Naive thymus-derived CD4-positive, alpha-beta T cell (primary cell): ENCODE measurements around the gene ITM2B. TPM values are rescaled to one million over a fixed set of nuclear protein-coding genes. Genes with fewer than 3 reads are reported as not detected.

Source experiments
- ATAC-seq: fragments of 150-1000 bp; cut with Tn5 transposase; 2 replicates; pipeline ENCODE4 v1.10.0; 2021; ENCODE audit warnings: mild to moderate bottlenecking, moderate library complexity
- CTCF ChIA-PET: fragments of 350-600 bp; sonication (Branson Sonifier 250); formaldehyde crosslinking; loops from one replicate; lab custom pipeline; 2021; ENCODE audit warnings: antibody characterized with exemption; lab: Charles Lee
- POLR2A ChIA-PET: fragments of 350-600 bp; sonication (Branson Sonifier 250); formaldehyde crosslinking; loops from one replicate; lab custom pipeline; 2021; ENCODE audit warnings: antibody characterized with exemption, inconsistent platforms; lab: Charles Lee
- DNase-seq, 9 donors: peaks; one replicate each; pipeline versions ENCODE4 v3.0.0 to v3.0.0-alpha.2; 2020 to 2022; ENCODE audit warnings: mixed read lengths in 1 of 9
- H3K27ac ChIP-seq: one replicate; pipeline ENCODE4 v1.7.0; 2013; ENCODE audit warnings: mild to moderate bottlenecking, low read depth, low read length, moderate library complexity
- H3K27me3 ChIP-seq, 2 donors: one replicate each; pipeline ENCODE4 v1.7.0; 2013; ENCODE audit warnings: low read length in 2 of 2, mild to moderate bottlenecking in 2 of 2, moderate library complexity in 2 of 2; ENCODE audit not compliant: control insufficient read depth in 2 of 2, insufficient read depth in 2 of 2
- H3K36me3 ChIP-seq, 3 experiments: 1 replicate in 2 of 3; 2 replicates in 1 of 3; pipeline ENCODE4 v1.7.0; 2013; ENCODE audit warnings: low read length in 3 of 3, mild to moderate bottlenecking in 3 of 3, moderate library complexity in 1 of 3; ENCODE audit not compliant: insufficient read depth in 3 of 3, control insufficient read depth in 2 of 3
- H3K4me1 ChIP-seq, 2 donors: one replicate each; pipeline ENCODE4 v1.7.0; 2013; ENCODE audit warnings: low read length in 2 of 2, mild to moderate bottlenecking in 2 of 2, moderate library complexity in 1 of 2; ENCODE audit not compliant: control insufficient read depth in 2 of 2, insufficient read depth in 2 of 2
- H3K4me3 ChIP-seq: 2 replicates; pipeline ENCODE4 v1.7.0; 2013; ENCODE audit warnings: mild to moderate bottlenecking, low read length
- H3K9me3 ChIP-seq, 3 experiments: 1 replicate in 2 of 3; 2 replicates in 1 of 3; pipeline ENCODE4 v1.7.0; 2013; ENCODE audit warnings: low read length in 3 of 3; ENCODE audit not compliant: control insufficient read depth in 2 of 3
- H3K27ac Mint-ChIP-seq, 9 donors: one replicate each; pipeline ENCODE4 v1.8.0; 2020 to 2022; ENCODE audit warnings: mixed read lengths in 9 of 9, mild to moderate bottlenecking in 8 of 9, moderate library complexity in 5 of 9, inconsistent platforms in 2 of 9
- H3K27me3 Mint-ChIP-seq, 5 donors: one replicate each; pipeline ENCODE4 v1.8.0; 2021 to 2022; ENCODE audit warnings: mixed read lengths in 5 of 5, mild to moderate bottlenecking in 1 of 5
- H3K36me3 Mint-ChIP-seq, 5 donors: one replicate each; pipeline ENCODE4 v1.8.0; 2020 to 2022; ENCODE audit warnings: mixed read lengths in 5 of 5, mild to moderate bottlenecking in 3 of 5, inconsistent platforms in 1 of 5
- H3K4me1 Mint-ChIP-seq, 7 donors: one replicate each; pipeline ENCODE4 v1.8.0; 2020 to 2022; ENCODE audit warnings: mixed read lengths in 7 of 7, mild to moderate bottlenecking in 3 of 7, inconsistent platforms in 1 of 7
- H3K4me3 Mint-ChIP-seq, 10 donors: one replicate each; pipeline ENCODE4 v1.8.0; 2020 to 2022; ENCODE audit warnings: mild to moderate bottlenecking in 10 of 10, mixed read lengths in 10 of 10, moderate library complexity in 6 of 10, inconsistent platforms in 2 of 10
- H3K9me3 Mint-ChIP-seq, 11 donors: one replicate each; pipeline ENCODE4 v1.8.0; 2020 to 2022; ENCODE audit warnings: mixed read lengths in 11 of 11, mild to moderate bottlenecking in 4 of 11, inconsistent platforms in 1 of 11, moderate library complexity in 1 of 11
- intact Hi-C, 2 donors: fragments of 100-400 bp; cut with micrococcal nuclease; formaldehyde crosslinking; loops; one replicate each; pipeline ENCODE4 v1.15.1; 2023
- polyA plus RNA-seq, 2 donors: library from polyadenylated mRNA; unstranded; fragments of 300-500 nt; fragmentation: Illumina TruSeq; gene quantifications; one replicate each; pipeline ENCODE4 v1.2.3, GENCODE V29; 2021
- total RNA-seq, 6 experiments: library from RNA in 5 of 6; stranded (reverse) in 5 of 6; gene quantifications; 1 replicate in 5 of 6; 2 replicates in 1 of 6; pipeline ENCODE4 v1.2.3 and lab custom pipeline; 2021 to 2026

The ITM2B gene
- total and polyA plus RNA-seq, 7 experiments from 2014 or later, result 190 to 1,479 (median 659) TPM

DNA sequence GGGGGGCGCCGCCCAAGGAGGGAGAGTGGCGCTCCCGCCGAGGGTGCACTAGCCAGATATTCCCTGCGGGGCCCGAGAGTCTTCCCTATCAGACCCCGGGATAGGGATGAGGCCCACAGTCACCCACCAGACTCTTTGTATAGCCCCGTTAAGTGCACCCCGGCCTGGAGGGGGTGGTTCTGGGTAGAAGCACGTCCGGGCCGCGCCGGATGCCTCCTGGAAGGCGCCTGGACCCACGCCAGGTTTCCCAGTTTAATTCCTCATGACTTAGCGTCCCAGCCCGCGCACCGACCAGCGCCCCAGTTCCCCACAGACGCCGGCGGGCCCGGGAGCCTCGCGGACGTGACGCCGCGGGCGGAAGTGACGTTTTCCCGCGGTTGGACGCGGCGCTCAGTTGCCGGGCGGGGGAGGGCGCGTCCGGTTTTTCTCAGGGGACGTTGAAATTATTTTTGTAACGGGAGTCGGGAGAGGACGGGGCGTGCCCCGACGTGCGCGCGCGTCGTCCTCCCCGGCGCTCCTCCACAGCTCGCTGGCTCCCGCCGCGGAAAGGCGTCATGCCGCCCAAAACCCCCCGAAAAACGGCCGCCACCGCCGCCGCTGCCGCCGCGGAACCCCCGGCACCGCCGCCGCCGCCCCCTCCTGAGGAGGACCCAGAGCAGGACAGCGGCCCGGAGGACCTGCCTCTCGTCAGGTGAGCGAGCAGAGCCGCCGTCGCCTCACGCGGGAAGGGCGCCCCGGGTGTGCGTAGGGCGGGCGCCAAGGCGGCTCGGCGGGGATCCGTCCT lies 70.5 kb downstream of the ITM2B start, which contains the start of gene RB1:
TSS of gene RB1 (plus strand) at position 393 of the 784 bp plus-strand sequence. CDS start at position 555, 162 bp downstream.
- Histone ChIP-seq H3K9me3 (no peaks in the 10 kb centered on the region), H3K4me3 (peak within 1 kb of the TSS; percentile 85), H3K27me3 (no peaks in the 10 kb centered on the region), H3K4me1 (peaks cover 10 to 15% of the 10 kb centered on the region in 2 donors), H3K36me3 (no peaks in the 10 kb centered on the region), H3K27ac (peak within 1 kb of the TSS; percentile 99)
- ChIA-PET CTCF (interaction anchor here (0.9 to 1.0 kb wide), 2 partner anchors 176 to 177 kb away, joined by 3 read pairs; no protein-coding TSS in a partner anchor), POLR2A (interaction anchor here (0.7 to 2.4 kb wide), 13 partner anchors 10 to 229 kb away, joined by 3 to 7 read pairs (median 4); partner anchors contain the start of genes MED4 and RCBTB2)
- intact Hi-C loops, result loop anchor here (1.0 to 10.0 kb wide), 23 partner anchors 17 to 1489 kb away; partner anchors contain the start of genes ITM2B (in 2 of the 2), MED4 (in 2 of the 2), CAB39L (in 1 of the 2) and CYSLTR2 (in 1 of the 2)
- ATAC-seq (peak; percentile 92), DNase-seq (peak; percentile 85 to 92 (median 89))
- Mint-ChIP-seq H3K4me3 (peak within 1 kb of the TSS; percentile 76 to 99 (median 94)), H3K36me3 (peaks cover 0 to 26% (median 5%) of the 10 kb centered on the region in 5 donors), H3K4me1 (peaks cover 16 to 47% (median 40%) of the 10 kb centered on the region in 7 donors), H3K27me3 (no peaks in the 10 kb centered on the region), H3K9me3 (peaks cover 0 to 4% (median 0%) of the 10 kb centered on the region in 11 donors), H3K27ac (peak within 1 kb of the TSS; percentile 93 to 98 (median 97))

DNA sequence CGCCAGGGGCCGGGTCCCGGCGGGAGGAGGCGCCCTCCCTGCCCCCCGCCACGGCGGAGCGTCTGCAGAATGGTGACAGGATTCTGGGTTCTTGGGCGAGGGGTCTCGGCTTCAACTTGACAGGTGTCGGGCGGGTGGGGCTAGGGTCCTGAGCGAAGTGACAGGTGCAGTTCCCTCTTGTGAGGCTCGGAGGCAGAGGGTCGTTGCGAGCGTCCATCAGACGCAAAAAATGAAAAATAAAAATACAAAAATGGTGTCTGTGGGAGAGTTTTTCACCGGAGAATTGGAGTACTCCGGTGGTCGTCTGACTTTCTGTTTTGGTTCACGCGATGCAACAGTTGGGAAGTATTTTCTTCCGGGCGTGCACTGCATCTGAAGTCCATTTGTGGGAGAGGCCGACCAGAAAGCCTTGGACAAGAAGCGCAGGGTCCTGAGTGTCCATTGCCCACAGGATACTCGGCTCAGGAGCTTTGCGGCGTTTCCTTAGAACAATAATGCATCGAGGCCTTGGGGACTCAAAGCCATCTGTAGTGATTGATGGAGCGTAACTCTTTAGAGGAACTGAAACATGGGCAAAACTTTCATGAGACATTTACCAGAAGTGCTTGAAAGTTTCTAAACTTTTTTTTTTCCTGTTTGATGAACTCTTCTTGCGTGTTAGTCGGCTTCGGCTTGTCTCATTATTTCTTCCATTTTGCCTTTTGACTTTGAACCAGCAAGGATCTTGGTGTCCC lies 71.3 kb downstream of the ITM2B start:
- peak in 7 of 9 donors; percentile 28 to 62 (median 47) for DNase-seq
- no peaks in the 10 kb centered on the region for H3K36me3 ChIP-seq
- H3K4me3 Mint-ChIP-seq, result peak overlapping the region; percentile 76 to 99 (median 94)
- peak overlapping the region; percentile 99 for H3K27ac ChIP-seq
- no peaks in the 10 kb centered on the region for H3K27me3 Mint-ChIP-seq
- H3K4me3 ChIP-seq, result peak overlapping the region; percentile 85
- H3K9me3 Mint-ChIP-seq, result peaks cover 0 to 4% (median 0%) of the 10 kb centered on the region in 11 donors
- H3K4me1 ChIP-seq, result peaks cover 10 to 15% of the 10 kb centered on the region in 2 donors
- ChIA-PET CTCF (no interaction called here), POLR2A (interaction anchor here (0.7 to 2.3 kb wide), 7 partner anchors 11 to 149 kb away, joined by 3 to 7 read pairs (median 5); no protein-coding TSS in a partner anchor)
- peak overlapping the region; percentile 93 to 98 (median 97) for H3K27ac Mint-ChIP-seq
- peaks cover 0 to 26% (median 5%) of the 10 kb centered on the region in 5 donors for H3K36me3 Mint-ChIP-seq
- ATAC-seq, result peak; percentile 31
- intact Hi-C loops, result loop anchor here (1.0 to 10.0 kb wide), 11 partner anchors 16 to 1280 kb away; partner anchors contain the start of genes CAB39L (in 1 of the 2), CYSLTR2 (in 1 of the 2), FNDC3A (in 1 of the 2) and LPAR6 (in 1 of the 2)
- no peaks in the 10 kb centered on the region for H3K27me3 ChIP-seq
- no peaks in the 10 kb centered on the region for H3K9me3 ChIP-seq
- H3K4me1 Mint-ChIP-seq, result peaks cover 16 to 52% (median 43%) of the 10 kb centered on the region in 7 donors

GRCh38 chr13:48311223-48311622 lies 78.2 kb downstream of the ITM2B start:
- Mint-ChIP-seq H3K27me3 (no peaks in the 10 kb centered on the region), H3K4me1 (peaks cover 15 to 73% (median 57%) of the 10 kb centered on the region in 7 donors)
- POLR2A ChIA-PET, result no interaction called here

GRCh38 chr13:48315969-48316650 lies 83.1 kb downstream of the ITM2B start:
- Histone ChIP-seq H3K4me3 (no peak overlapping the region), H3K4me1 (peaks cover 0 to 6% of the 10 kb centered on the region in 2 donors), H3K27ac (no peak overlapping the region), H3K9me3 (no peaks in the 10 kb centered on the region), H3K27me3 (no peaks in the 10 kb centered on the region), H3K36me3 (peaks cover 0 to 8% (median 0%) of the 10 kb centered on the region in 3 experiments)
- ATAC-seq (no peak), DNase-seq (no peak)
- H3K4me1 Mint-ChIP-seq, result peaks cover 16 to 46% (median 38%) of the 10 kb centered on the region in 7 donors
- intact Hi-C loops, result no loop called here
- POLR2A ChIA-PET, result no interaction called here
- peaks cover 5 to 51% (median 14%) of the 10 kb centered on the region in 5 donors for H3K36me3 Mint-ChIP-seq
- peaks cover 0 to 3% (median 0%) of the 10 kb centered on the region in 11 donors for H3K9me3 Mint-ChIP-seq
- peak overlapping the region in 1 of 10 donors; percentile 69 for H3K4me3 Mint-ChIP-seq
- peaks cover 0 to 7% (median 0%) of the 10 kb centered on the region in 5 donors for H3K27me3 Mint-ChIP-seq
- CTCF ChIA-PET, result no interaction called here
- peak overlapping the region in 5 of 9 donors; percentile 12 to 53 (median 14) for H3K27ac Mint-ChIP-seq

More at GRCh38 chr13:48311223-48311622, 78.2 kb downstream of the ITM2B start:
- H3K9me3 Mint-ChIP-seq, result no peaks in the 10 kb centered on the region
- peaks cover 0 to 27% (median 17%) of the 10 kb centered on the region in 5 donors for H3K36me3 Mint-ChIP-seq
- no peak overlapping the region for H3K4me3 Mint-ChIP-seq
- Histone ChIP-seq H3K27me3 (no peaks in the 10 kb centered on the region), H3K4me3 (no peak overlapping the region), H3K9me3 (no peaks in the 10 kb centered on the region), H3K4me1 (peaks cover 0 to 10% of the 10 kb centered on the region in 2 donors), H3K36me3 (no peaks in the 10 kb centered on the region), H3K27ac (no peak overlapping the region)
- no peak for ATAC-seq
- intact Hi-C loops, result no loop called here
- CTCF ChIA-PET, result no interaction called here
- H3K27ac Mint-ChIP-seq, result no peak overlapping the region
- DNase-seq, result no peak

DNA sequence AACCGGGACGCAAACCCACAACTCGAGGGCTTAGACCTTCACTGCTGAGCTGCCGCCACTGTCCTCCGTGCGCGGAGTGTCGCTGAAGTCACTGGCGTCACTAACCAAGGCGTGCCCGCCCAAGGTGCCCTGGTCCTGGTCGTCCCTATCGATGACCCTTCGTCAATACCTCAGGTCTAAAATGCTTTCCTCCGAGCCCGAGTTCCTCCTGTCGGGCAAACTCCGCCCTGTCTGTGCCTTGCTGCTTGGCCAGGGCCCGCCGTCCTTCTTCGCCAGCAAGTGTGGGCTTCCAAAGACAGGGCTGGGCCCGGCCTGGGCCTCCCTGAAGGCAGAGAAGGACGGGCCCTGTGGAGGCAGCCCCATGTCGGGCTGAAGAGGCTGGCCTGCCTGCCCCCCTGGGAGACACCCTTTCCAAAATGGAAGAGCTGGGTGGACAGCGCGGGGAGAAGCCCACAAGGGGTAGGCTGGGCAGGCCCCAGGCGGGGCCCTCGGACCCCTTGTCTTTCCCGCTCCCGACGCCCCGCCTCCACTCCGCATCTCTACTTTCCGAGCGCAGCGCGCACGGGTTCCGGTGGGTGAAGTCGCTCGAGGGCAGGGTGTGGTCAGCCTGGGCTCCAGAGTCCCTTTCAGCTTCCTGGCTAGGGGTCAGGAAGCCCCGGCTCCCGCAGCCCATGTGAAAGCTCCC lies 84.0 kb downstream of the ITM2B start:
- ATAC-seq (peak; percentile 3), DNase-seq (no peak)
- Mint-ChIP-seq H3K36me3 (peaks cover 5 to 59% (median 21%) of the 10 kb centered on the region in 5 donors), H3K9me3 (peaks cover 0 to 7% (median 2%) of the 10 kb centered on the region in 11 donors), H3K4me1 (peaks cover 17 to 48% (median 45%) of the 10 kb centered on the region in 7 donors), H3K4me3 (no peak overlapping the region), H3K27ac (peak overlapping the region in 3 of 9 donors; percentile 13 to 58 (median 53)), H3K27me3 (peaks cover 0 to 12% (median 0%) of the 10 kb centered on the region in 5 donors)
- H3K36me3 ChIP-seq, result peaks cover 0 to 8% (median 0%) of the 10 kb centered on the region in 3 experiments
- intact Hi-C loops, result no loop called here
- ChIA-PET CTCF (no interaction called here), POLR2A (interaction anchor here (1.0 kb wide), 1 partner anchor 18 kb away, joined by 3 read pairs; no protein-coding TSS in a partner anchor)
- no peaks in the 10 kb centered on the region for H3K27me3 ChIP-seq
- no peaks in the 10 kb centered on the region for H3K9me3 ChIP-seq
- H3K27ac ChIP-seq, result no peak overlapping the region
- peaks cover 0 to 4% of the 10 kb centered on the region in 2 donors for H3K4me1 ChIP-seq
- H3K4me3 ChIP-seq, result no peak overlapping the region
